Activated CD8-positive, alpha-beta memory T cell treated with anti-CD3 and anti-CD28 coated beads for 1 hour (primary cell): ENCODE measurements around the gene CD74.

ENCODE experiments used
- DNase-seq, 2 donors: peaks; one replicate each; pipeline ENCODE4 v3.0.0-alpha.2; 2020; ENCODE audit warnings: low read depth in 1 of 2; ENCODE audit errors: extremely low read depth in 1 of 2

CD74 gene

GRCh38 chr5:150364004-150364403 lies 48.7 kb downstream of the CD74 start:
- no peak for DNase-seq

DNA sequence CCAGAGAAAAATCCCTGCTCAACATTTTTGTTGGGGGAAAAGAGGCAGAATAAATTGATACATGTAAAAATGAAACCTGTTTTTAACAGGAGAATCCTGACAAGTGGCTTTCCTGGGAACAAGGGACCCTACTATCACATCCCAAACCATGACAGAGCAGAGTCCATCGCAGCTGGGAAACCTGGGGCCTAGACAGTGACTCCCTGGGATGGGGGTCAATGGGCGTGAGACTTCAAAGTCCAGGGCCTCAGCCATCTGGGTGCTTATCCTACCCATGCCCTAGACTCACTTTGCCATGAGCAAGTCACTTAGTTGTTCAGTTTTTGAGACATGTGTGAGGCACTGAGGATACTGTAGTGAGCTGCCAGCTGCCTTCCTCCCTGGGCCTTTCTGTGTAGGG lies 49.5 kb downstream of the CD74 start:
- no peak for DNase-seq

DNA sequence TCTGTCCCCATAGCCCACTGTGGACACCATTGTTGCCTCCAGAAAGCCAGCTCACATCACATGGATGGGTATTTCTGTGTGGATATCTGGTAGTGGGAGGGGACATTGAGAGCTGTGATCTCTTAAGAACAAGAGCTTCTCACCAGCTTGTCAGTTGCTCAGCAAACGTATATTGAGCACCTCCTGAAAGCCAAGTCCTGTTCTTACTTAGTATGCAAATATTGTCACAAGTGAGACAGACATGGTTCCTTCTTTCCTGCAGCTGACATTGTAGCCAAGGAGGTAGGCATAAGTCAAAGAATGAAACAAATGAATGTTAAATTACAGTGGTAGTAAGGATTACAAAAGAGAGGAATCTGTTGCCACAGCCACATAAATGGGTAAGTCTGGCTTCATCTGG lies 51.4 kb downstream of the CD74 start:
- DNase-seq = no peak

DNA sequence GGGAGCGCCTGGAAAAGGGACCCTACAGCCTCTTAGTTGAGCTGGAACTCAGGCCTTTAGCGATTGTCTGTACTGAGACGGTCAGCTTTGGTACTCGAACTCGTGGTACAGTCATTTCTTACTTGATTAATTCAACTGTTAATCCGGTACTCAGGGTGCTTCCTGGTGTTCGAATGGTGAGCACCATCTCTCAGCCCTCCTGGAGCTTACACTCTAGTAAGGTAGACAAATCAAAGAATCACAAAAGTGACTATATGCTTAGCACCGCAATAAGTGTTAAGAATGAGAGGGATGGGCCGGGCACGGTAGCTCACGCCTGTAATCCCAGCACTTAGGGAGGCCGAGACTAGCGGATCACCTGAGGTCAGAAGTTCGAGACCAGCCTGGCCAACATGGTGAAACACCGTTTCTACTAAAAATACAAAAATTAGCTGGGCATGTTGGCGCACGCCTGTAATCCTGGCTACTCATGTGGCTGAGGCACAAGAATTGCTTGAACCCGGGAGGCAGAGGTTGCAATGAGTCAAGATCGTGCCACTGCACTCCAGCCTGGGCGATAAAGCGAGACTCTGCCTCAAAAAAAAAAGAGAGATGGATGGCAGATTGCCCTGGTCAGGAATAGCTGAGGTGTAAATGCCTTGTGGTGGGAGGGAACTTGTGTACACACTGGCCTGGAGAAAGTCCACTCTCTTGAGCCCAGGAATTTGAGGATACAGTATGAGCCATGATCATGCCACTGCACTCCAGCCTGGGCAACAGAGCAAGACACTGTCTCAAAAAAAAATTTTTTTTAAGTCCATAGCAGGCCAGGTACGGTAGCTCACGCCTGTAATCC lies 54.2 kb downstream of the CD74 start:
- DNase-seq = no peak

DNA sequence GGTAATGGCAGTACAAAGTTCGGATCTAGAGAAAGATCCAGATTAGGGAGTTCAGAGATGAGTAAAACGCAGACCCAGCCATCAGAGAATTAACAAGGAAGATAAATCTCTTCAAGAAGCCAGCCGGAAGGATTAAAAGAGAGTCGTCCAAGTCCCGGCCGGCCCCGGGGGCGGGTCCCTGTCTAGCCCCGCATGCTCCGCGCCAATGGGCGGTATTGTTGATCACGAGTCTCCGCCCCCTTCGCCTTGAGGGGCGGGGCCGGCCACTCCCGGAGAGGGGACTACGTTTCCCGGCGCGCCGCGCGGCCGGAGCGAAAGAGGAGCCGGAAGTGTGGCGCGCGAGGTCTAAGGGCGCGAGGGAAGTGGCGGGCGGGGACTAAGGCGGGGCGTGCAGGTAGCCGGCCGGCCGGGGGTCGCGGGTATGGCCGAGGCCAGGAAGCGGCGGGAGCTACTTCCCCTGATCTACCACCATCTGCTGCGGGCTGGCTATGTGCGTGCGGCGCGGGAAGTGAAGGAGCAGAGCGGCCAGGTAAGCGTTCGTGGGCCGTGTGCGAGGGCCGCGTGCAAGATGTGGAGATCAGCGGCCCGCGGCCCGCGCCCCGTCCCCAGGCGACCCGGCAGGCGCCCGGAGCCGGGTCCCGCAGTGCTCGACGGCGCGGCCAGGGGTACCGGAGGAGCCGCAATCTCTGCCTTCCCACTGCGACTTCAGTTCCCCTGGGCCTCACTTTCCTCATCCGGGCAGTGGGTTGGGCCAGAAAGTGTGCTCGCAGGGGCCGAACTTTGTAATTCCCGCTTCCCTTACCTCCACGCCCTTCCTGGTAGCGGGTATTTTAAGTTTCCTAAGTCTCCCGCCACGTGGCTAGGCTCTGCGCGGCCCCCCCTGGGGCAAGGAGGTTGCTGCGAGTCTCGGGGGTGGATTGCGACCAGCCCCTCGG lies 55.1 kb downstream of the CD74 start, which contains the start of gene TCOF1:
Gene TCOF1 (plus strand): TSS at position 372 of the 935 bp plus-strand sequence. CDS start 50 bp downstream, at position 422.
- DNase-seq = peak; percentile 77 to 95

DNA sequence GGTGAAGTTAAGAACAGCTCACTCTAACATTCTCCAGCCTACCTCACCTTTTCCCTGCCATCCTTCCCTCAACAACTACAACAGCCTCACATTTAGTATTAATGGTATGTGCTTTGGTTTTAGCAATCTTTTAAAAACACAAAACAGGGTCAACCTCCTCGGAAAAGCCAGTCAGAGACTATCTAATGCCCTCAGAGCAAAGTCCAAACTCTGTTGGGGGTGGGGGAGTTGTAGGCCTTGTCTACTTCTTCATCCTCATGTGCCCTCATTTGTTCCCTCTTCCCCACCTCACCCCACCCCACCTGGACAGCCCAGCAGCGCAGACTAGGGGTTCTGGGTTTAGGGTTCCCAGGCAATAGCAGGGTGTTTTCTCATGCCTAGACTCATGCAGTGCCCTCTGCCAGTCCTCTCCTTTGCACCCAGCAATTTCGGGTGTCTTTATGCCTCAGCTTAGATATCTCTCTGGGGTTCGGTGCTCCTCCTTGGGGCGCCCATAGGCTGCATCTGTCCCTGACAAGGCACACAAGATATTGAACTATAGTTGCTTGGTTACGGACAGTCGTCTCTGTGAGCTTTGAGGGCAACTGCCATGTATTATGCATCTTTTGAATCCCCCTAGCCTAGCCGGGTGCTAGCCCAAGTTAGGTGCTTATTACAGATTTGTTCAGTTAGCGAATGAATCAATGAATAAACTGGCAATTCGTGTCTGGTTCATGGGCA lies 56.0 kb downstream of the CD74 start:
- DNase-seq = no peak

DNA sequence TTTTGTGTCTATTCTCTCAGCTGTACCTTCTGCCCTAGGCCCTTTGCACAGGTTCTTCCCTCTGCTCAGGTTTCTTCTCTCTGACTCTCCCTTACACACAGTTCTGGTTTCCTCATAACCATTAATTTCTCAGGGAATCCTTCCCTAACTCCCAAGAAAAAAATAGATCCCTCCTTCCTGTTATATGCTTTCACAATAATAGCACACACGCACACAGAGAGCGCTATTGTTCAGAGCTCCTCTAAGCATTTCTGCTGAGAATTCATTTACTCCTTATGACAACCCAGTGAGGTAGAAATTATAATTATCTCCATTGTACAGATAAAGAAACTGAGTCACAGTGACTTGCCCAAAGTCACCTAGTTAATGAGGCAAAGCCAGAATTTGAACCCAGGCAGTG lies 56.9 kb downstream of the CD74 start:
- no peak for DNase-seq

DNA sequence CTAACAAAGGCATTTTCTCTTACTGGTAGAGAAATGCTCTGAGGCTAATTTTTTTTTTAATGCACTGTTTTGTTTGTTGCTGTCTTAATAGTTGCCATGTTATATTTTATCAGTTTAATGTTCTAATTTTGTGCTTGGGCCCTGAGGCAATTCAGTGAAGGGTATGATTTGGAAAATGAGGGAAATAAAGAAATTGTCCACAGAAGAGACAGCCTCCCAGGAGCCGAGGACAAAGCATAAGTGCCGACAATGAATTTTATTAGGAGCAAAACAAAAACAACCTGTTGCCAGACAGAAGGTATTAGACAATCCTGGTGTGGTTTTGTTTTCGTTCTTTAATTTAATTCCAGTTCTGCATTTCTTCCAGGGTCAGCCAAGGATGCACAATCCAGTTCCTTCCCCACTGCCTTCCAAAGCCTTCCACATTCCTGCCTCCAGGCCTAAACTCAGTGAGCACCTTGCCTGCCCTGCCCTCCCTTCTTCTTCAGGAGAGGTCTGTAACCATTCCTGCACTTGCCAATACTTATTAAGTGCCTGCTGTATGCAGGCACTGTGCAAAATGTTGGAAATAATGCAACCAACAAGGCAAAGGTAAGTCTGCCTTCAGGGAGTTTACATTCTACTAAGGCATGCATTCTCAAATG lies 59.6 kb downstream of the CD74 start:
- DNase-seq = no peak

GRCh38 chr5:150352244-150353031 lies 60.3 kb downstream of the CD74 start:
- DNase-seq = no peak
